Astrocyte of the cerebellum (primary cell): ENCODE data around the gene CDH4.

Source experiments
- DNase-seq: peaks from one replicate; pipeline ENCODE4 v3.0.0-alpha.2; 2011; ENCODE audit warnings: low read depth
- H3K4me3 ChIP-seq: 2 replicates; pipeline ENCODE4 v1.5.1; 2011; ENCODE audit warnings: mild to moderate bottlenecking, low read depth, low read length, moderate library complexity
- CTCF ChIP-seq: IDR thresholded peaks from 2 replicates; pipeline ENCODE4 v1.5.1; 2012; ENCODE audit warnings: low read length, low read depth, moderate library complexity, mild to moderate bottlenecking; ENCODE audit errors: missing control alignments
- in situ Hi-C: cut with HindIII; loops from 2 replicates; pipeline ENCODE4 v1.10.0; 2017; ENCODE audit warnings: low sequenced_read_pairs

The CDH4 gene

DNA sequence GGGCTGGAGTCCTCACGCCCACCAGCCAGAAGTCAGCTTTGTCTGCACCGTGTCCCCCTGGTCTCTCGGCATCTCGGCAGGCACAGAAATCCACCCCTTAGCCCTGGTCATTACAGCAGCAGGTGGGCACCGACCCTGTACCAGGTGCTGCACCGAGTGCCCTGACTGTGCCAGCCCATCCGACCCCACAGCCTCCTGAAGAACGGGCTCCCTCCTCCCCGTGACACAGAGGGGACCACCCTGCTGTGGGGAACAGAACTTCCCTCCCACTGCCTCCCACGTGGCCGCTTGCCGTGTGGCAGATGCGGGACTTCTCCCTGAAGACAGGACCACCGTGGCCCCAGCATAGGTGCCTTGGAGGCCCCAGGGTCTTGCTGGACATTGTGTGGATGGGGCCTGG, 652.4 kb downstream of the CDH4 start:
- no peak overlapping the region for H3K4me3 ChIP-seq
- TF ChIP-seq CTCF: no peak
- in situ Hi-C loops: no loop called here
- no peak for DNase-seq

DNA sequence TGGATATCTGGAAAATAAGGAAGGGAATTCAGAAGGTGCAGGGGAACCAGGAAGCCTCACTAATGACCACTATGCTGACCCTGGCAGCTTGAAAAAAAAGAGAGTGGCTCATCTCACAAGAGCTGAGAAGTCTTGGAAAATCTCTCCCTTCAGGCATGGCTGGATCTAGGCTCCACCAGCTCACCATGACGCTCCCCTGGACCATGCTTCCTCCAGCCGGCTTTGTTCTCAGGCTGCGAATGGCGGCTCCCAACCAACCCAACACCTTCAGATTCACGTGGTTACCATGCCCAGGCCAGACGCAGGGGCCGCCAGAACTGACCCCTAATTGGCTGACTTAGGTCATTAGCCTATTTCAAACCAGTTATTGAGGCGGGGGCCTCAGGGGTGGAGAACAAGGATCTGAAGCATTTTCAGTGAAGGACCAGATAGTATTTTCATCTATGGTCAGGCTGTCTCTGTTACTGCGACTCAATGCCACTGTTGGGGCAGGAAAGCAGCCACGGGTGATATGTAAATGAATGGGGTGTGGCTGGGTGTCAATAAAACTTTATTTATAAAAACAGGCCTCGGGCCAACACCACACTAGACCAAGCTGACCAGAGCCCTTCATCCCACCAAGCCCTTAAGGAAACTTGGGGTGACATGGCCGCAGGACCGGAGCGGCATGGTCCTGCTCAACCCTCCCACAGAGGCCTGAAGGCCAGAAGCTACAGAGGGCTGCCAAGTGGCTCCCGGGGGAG, 653.9 kb downstream of the CDH4 start:
- DNase-seq: no peak
- H3K4me3 ChIP-seq: no peak overlapping the region
- in situ Hi-C loops: no loop called here
- TF ChIP-seq CTCF: no peak

GRCh38 chr20:61907081-61907891, 655.2 kb downstream of the CDH4 start:
- in situ Hi-C loops: no loop called here
- H3K4me3 ChIP-seq: no peak overlapping the region
- TF ChIP-seq CTCF: no peak
- DNase-seq: no peak

GRCh38 chr20:61908057-61909026, 656.3 kb downstream of the CDH4 start:
- in situ Hi-C loops: no loop called here
- DNase-seq: no peak
- H3K4me3 ChIP-seq: no peak overlapping the region
- TF ChIP-seq CTCF: no peak

DNA sequence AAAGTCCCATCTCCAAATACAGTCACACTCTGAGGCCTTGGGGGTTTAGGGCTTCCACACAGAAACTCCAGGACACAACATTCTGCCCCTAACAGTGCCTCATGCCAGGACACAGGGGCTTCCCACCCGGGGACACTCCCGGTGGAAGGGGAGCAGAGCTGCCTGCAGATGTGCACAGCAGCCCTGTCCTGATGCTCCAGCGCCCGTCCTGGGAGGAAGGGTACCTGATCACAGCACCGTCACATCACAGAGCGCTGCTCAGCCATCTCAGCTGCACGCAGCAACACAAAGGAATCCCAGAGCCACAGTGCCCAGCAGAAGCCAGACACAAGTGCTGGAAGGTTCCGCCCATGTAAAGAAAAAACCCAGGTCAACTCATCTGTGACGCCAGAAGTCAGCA, 657.0 kb downstream of the CDH4 start:
- DNase-seq: no peak
- in situ Hi-C loops: no loop called here
- no peak for TF ChIP-seq CTCF
- H3K4me3 ChIP-seq: no peak overlapping the region

- DNase-seq: no peak
- in situ Hi-C loops: no loop called here
- TF ChIP-seq CTCF: no peak
- H3K4me3 ChIP-seq: no peak overlapping the region
Measured at GRCh38 chr20:61909821-61910220, 657.8 kb downstream of the CDH4 start.
